Dedifferentiated amniotic fluid mesenchymal stem cell (primary cell): ENCODE data around the gene TLE4.
A peak's percentile ranks its signal among the peaks of the same experiment; 100 is the strongest.
"Not testable (repeated sequence)": the region's sequence is repeated elsewhere in the genome, so short reads cannot be mapped to it uniquely, and the experiment has no call there.

Source experiments
- DNase-seq: peaks from one replicate; pipeline ENCODE4 v3.0.0-alpha.2; 2016; ENCODE audit errors: extremely low spot score

TLE4 gene

DNA sequence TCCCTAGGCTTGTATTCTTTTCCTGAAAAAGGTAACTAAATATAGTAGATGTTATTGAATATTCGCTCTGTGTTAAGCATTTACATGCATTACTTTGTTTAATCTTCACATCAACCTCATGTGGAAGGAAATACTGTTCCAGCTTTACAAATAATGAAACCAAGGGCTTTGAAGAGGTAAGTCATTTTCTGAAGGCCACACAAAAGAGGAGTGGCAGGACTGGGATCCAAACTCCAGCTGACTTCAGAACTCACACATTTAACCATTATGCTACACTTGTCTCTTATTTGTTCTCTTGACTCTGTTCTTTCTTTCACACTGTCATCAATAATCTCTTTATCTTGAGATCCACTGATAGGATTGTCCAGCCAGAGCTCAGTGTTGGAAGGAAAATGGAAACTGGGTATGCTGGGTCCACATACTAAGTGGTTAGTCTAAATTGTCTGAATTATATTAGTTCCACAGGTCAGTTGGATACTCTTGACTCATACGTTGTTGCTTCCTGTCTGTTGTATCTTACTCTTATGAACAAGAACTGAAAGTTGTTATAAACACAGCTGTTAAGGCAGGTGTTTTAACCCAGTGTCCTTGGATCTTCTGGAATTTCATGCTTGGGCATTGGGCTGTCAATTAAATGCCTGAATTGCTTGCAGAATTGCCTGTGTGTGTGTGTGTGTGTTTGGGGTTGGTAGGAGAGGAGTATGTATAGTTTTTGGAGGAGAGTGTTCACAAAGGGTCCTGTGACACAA, 65.6 kb downstream of the TLE4 start:
- DNase-seq, result no peak

DNA sequence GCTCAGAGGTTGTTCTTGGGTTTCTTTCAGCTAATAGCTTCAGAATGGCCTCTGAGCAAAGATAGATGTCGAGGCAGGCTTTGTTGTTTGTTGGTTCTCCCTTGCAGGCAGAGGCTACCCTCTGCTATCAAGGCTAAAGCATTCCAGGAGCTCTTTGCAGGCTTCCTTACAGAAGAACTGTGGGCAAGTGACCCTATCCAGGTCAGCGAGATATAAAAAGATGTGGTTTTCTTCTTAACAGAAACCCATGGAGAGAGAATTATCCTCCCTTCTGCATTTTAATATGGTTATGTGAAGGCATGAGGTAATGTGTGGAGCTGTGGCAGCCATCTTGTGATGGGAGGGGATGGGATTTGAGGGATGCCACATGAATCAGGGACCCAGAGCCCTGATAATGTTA, 67.0 kb downstream of the TLE4 start:
- no peak for DNase-seq

DNA sequence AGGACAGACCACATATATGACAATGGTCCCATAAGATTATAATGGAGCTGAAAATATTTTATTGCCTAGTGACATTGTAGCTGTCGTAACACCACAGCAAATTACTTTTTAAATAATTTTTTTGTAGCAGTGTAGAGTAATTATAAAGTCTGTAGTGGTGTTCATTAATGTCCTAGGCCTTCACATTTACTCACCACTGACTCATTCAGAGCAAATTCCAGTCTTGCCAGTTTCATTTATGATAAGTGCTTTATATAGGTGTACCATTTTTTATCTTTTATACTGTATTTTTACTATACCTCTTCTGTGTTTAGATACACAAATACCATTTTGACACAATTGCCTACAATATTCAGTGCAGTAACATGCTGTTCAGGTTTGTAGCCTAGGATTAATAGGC, 67.6 kb downstream of the TLE4 start:
- DNase-seq, result no peak

DNA sequence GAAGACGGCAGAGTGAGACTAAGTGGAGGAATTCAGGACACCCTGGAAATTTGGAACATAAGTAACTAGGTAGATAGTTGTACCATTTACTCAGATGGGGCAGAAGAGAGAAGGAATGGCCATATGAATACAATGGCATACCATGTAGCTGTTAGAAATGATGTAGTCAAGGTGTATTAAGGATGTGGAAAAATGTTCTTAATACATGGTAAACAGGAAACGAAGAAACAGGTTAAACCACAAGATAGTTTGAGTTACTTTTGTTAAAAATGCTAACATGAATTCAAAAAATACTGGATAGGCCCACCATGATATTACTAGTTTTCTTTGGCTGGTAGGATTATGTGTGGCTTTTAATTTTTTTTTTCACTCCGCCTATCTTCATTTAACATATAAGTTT, 68.3 kb downstream of the TLE4 start:
- DNase-seq, result not testable (repeated sequence)

DNA sequence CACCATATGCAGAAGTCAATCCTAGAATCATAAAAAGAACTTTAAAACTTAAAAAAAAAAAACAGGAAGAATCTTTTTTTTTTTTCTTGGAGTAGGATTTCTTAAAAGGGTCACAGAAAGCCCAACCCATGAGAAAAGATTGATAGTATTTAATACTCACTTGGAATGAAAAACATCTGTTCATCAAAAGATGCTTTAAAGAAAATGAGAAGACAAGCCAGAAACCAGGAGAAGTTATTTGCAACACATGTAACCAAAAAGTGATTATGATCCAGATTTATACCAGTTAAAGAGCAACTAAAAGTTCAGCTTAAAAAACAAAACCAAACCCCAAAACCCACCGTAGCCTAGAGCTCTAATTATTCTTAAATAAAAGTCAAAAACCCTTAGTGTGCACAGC, 69.3 kb downstream of the TLE4 start:
- no peak for DNase-seq

DNA sequence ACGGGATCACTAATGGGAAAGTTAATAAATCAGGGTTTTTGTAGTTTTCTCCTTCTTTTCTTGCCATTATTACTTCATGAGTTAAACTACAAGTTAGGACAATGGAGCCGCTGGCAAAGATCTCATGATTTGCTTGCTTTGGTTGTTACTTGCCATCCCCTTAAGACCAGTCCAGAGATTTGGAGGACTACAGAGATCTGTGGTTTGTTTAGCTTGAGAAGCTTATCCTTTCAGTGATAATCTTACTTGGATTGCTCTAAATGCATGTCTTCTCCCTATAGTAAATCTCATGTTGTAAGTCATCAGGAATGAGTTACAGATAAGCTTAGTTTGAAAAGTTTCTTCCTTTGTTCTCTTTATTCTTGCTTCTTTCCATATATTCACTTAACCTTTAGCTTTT, 70.9 kb downstream of the TLE4 start:
- DNase-seq, result no peak

DNA sequence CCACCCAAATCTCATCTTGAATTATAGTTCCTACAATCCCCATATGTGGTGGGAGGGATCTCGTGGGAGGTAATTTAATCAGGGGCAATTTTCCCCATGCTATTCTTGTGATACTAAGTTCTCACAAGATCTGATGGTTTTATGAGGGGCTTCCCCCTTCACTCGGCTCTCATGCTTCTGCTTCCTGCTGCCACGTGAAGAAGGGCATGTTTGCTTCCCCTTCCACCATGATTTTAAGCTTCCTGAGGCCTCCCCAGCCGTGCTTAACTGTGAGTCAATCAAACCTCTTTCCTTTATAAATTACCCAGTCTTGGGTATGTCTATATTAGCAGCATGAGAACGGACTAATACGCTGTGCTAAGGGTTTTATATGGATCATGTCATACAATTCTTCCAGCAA, 72.3 kb downstream of the TLE4 start:
- no peak for DNase-seq

DNA sequence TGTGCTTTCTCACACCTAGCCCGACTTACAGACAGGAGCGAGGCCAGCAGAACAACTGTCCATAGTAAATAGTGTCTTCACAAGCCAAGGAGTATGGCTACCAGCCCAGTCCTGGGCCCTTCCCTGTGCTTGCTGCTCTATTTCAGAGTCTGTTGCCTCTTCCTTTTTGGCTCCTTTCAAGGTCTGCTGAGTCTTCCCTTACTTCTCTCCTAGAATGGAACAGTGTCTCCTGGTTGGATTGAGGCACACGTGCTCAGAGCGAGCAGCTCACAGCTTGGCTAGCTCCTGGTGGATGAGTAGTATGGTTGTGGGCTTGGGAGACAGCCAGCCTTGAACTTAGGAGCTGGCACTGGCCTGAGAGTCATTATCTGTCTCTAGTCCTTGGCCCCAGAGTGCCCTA, 72.8 kb downstream of the TLE4 start:
- DNase-seq, result no peak

DNA sequence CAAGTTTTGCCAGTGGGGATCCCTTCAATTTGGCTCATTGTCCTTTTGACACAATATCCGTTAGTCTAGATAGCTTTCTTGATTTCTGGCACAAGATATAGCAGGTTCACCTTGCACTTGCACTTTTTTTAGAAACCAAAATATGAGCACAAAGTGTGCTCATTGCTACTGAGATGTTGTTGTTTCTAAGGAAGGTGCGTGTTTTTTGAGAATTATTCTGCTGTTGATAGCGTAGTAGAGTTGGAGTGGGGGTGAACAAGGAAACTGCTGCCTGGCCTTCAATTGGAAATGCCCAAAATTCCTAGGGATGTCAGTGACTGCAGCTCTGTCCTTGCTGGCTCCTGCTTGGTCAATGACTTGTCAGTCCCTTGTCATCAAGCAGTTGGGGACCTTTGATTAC, 73.3 kb downstream of the TLE4 start:
- no peak for DNase-seq

DNA sequence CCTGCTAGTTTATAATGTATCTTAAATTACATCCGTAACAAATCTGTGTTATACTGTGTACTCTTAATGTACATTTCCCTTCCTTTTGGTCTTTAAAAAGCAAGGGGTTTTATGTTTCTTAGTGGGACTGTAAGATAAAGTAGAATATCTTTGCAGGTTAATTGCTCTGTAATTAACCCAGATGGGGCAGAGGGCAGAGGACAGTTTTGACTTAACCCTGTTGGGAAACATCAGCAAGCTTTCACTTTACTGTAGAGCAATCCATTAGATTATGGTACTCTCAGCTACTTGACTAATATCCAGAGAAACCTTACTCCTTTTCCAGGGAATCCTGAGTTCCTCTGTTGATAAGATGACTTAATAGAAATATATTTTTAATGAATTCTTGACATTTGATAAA, 74.3 kb downstream of the TLE4 start:
- no peak for DNase-seq

DNA sequence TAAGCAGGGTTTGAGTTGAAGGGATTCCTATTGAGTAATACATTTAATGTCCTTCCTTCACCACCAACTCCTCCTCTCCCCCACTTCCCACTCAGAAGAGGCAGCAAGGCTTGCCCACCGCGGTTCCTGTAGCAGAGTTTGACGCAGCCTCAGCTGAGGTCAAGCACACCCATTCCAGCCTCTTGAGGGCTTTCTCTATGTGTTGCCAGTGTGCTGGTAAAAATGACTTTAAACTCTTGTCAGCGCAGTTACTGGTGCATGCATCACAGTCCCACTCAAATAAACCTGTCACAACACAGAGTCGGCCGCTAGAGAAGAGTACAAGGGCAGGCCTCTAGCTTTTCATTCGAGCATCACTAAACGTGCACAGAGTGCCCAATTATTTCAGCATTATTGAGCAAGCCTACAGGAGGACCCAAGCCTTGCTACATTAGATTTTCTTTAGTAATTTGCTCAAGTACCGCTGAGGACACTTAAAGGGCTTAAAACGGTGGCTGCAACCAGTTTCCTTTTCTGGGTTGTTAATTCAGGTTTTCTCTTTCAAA, 79.6 kb downstream of the TLE4 start:
- DNase-seq, result no peak

DNA sequence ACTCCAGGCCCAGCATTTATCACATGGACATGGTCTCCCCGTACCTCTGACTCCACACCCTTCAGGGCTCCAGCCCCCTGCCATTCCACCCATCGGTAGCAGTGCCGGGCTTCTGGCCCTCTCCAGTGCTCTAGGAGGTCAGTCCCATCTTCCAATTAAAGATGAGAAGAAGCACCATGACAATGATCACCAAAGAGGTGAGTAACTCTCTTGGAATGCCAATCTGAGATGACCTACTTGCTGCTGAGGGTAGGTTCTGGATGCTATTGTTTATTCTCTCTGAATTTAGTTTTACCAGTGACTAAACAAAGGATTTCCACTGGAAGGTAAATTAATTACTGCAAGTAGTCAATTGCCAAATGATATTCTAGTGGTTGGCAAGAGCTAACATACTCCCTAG, 80.8 kb downstream of the TLE4 start:
- DNase-seq, result no peak

DNA sequence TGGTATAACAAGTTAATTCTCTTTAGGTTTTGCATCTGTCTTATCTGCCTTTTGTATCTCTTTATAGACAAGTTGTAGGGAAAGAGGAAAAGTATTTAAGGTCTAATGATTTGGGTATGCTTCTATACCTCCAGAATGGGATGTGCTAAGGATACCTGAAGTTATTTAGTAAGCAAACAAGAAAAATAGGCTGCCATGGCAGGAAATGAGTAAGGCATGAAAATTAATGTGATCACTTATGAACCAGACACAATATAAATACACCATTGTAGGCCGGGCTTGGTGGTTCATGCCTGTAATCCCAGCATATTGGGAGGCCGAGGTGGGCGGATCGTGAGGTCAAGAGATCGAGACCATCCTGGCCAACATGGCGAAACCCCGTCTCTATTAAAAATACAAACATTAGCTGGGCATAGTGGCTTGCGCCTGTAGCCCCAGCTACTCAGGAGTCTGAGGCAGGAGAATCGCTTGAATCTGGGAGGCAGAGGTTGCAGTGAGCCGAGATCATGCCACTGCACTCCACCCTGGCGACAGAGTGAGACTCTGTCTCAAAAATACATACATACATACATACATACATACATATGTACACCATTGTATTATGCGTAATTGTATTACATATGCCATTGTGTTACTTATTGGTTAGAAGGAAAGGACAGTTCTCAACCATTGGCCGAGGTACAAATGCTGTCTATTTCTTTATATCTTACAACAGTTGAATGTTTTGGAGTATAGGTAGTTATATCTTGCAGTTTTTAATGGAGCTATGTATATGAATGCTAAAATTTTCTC, 83.0 kb downstream of the TLE4 start:
- DNase-seq, result not testable (repeated sequence)

DNA sequence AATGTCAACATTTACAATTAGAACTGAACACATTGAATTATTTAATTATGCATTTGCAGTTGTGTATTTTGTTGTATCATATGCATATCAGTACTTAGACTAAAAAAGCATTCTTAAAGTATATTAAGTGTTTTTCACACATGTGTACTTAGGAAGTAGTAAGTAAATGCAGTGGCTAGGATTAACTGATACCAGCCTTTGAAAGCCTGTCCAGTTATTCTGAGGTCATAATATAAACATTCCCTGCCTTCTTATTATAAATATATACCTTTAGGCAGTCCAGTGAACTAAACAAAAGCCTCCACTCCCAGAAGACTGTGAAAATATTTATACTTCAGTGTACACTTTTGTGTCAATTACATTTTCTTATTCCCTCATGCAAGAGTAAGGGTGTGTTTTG, 83.8 kb downstream of the TLE4 start:
- no peak for DNase-seq

DNA sequence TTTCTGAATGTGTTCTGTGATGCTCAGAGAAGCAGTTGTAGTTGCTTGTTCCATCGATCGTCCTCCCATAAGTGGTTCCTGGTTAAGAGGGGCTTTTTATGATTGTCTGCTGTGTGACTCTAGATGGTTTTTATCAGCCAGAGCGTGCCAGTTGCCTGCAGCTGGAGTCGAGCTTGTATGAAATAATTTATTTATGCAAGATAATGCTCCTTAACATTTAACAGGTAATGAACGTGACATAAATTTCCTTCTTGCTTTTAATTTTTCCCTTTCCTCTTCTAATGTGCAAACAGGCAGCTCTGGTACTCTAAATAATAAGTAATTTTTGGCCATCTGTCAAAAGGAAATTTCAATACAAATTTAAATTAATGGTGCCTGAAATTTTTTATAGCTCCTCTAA, 84.4 kb downstream of the TLE4 start:
- no peak for DNase-seq

DNA sequence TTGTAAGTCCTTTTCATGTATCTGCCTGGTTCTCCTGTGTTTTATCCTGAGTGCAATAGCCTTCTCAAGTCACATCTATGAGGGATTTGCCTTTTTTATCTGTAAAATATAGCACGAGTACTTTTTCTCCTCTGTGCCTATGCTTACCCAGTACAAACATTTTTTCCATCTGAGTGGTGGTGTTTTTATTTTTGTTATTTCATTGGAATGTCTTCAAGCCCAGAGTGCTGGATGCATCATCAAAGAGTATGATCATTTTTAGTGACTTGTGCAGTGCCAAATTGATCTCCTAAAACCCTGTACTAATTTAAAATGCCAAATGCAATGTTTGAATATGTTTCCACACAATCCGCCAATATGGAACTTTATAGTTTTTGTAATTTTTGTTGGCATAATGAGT, 86.1 kb downstream of the TLE4 start:
- DNase-seq, result no peak

DNA sequence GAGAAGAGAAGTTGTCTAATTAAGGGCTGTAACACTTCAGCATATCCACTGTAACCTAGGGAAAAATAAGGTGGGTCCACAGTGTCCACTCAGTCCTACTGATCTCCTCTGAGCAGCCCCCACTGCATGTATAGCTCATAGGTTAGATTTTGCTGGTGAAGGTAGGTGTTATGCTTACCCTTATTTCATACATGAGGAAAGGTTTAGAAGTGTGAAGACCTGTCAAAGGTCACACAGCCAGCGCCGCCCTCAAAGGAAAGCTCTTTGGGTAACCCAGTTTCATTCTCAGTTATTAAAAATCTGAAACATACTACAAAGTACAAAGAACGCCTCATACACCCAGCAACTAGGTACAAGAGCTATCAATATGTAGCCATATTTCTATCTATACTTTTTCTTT, 87.2 kb downstream of the TLE4 start:
- DNase-seq, result no peak

DNA sequence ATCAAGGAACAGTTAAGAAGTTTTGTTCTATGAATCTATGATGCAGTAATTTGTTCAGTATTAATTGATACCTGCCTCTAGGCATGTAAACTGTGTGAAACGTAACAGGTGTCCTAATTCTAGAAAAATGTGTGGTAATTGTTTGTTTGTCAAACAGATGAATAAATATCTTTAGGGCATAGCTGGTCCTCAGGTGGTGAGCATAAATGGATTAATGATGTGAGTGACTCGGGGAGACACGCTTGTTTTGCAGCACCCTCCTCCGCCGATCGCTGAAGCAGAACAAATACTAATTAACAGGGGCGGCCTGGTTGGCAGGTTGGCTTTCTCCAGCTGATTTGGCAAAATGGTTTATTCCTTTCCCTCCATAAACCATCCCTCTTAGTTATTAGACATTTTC, 88.8 kb downstream of the TLE4 start:
- DNase-seq, result no peak

DNA sequence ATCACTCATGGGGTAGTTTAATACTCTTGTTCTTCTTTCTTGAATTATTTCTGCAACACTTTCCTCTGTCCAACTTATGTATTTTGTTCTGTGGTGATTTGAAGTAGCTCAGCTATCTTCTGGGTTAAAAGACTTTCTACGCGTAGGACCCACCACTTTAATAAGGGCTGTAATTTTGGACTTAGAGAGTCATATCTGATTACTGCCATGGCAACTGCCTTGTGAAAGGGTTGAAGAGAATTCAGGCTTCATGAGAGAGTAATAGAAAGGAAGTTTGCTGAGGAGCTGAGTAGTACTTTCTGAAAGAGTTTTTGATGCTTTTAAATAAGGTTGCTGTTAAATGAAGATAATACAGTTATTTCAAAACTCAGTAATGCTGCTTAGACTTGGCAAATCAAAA, 89.5 kb downstream of the TLE4 start:
- no peak for DNase-seq

DNA sequence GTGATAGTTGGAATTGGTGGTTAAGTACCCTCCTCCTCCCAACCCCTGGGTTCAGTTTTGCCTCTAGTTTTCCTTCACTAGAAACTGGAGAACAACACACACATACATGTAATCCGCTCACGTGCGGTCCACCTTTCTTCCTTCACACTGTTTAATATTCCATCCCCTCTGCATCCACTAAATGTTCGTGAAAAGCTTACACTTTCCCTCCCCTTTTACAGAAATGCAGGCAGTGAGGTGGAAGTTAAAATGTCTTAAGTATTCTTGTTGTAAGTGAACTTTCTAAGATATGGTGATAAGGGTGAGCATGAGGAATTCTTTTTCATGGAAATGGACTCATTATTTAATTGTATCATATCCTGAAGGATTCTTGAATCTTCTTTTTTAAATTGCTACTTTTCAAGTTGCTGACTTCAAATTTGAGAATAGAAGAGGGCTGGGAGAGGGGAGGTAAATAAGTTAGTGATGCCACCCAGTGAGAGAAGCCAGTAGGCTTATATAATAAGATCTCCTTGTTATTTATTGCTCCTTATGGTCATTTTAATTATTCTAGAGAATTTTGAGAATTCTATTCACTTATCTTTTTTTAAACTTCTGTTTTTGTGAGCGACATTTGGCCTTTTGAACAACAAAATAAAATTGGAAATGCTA, 90.2 kb downstream of the TLE4 start:
- no peak for DNase-seq

DNA sequence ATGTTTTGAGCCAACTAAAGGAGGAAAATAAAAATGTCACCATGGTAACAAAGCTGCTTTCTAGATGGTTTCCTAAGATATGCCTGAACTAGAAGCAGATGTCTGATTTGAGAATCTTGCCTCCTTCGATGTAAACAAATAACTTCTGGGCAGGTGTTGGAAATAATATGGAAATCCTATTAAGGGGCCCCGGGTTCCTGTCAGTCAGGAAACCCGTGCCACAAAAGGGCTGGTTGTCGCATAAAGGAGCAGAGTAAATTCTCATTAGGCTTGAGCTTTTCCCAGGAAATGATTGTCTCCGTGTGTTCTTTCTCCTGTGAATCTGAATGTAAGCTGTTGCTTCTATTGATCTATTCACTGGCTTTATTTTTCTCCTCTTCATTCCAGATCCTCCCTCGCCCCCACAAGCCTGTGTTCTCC, 90.8 kb downstream of the TLE4 start:
- DNase-seq, result peak; percentile 30

DNA sequence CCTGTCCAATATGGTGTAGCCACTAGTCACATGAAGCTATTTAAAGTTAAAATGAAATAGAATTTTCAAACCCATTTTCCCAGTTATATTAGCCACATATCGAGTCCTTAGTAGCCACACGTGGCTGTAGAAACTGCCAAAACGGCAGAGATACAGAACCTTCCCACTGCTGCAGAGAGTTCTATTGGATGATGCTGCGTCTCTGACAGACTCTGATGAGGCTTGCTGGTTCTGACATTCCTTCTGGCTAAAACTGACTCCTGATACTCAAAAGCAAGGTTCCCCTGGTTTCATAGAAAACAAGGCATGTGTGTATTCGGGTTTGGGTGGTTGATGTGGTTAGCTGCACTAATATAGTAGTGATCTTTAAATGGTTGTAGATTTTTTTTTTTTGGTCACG, 91.5 kb downstream of the TLE4 start:
- DNase-seq, result no peak

DNA sequence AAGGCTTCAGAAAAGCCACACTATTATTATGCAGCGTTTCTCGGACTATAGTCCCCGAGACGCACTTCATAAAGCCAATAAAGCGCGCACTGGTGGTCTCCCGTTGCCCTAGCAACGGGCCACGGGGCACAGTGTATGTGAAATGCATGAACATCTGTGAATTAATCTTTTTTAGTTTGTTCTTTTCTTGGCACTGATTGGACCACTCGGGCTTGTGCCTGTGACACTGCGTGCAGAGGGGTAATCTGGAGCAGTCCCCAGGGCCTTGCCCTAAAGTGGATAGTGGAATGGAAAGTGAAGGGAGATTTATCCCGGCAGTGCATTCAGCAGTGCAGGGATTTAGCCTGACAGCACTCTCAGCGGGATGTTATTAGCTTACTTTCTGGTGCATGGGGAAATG, 92.1 kb downstream of the TLE4 start:
- DNase-seq, result no peak
